Panc1 (cell line): Measurements from ENCODE around the gene CNOT6L. TPM values are rescaled to one million over a fixed set of nuclear protein-coding genes. Genes with fewer than 3 reads are reported as not detected.

Experiments used
- ATAC-seq: fragments of 200-7000 bp; cut with Tn5 transposase; 2 replicates; pipeline ENCODE4 v1.9.1; 2020; ENCODE audit warnings: mild to moderate bottlenecking, moderate library complexity
- BruUV-seq: library from RNA; stranded (reverse); fragments of 400-500 nt; replicated peaks from 2 replicates; lab custom pipeline; 2021; lab: Mats Ljungman, UMichigan
- CTCF ChIA-PET: fragments of 300-600 bp; sonication (Branson Sonifier 250); formaldehyde crosslinking; loops from one replicate; lab custom pipeline; 2022; ENCODE audit warnings: antibody characterized with exemption; lab: Charles Lee
- POLR2A ChIA-PET: fragments of 300-600 bp; sonication (Branson Sonifier 250); formaldehyde crosslinking; loops from one replicate; lab custom pipeline; 2022; ENCODE audit warnings: antibody characterized with exemption; lab: Charles Lee
- DNase-seq: peaks from one replicate; pipeline ENCODE4 v3.0.0-alpha.2; 2010; ENCODE audit warnings: low read depth, low spot score
- H3K27ac ChIP-seq: 2 replicates; pipeline ENCODE4 v1.5.1; 2011; ENCODE audit warnings: mild to moderate bottlenecking, low read length, inconsistent platforms
- H3K27me3 ChIP-seq: fragments of 200-500 bp; sonication (Bioruptor generic); 2 replicates; pipeline ENCODE4 v1.6.0; 2014; ENCODE audit warnings: low read length, inconsistent platforms; ENCODE audit not compliant: control insufficient read depth, insufficient read depth
- H3K36me3 ChIP-seq: fragments of 200-500 bp; sonication (Bioruptor generic); 2 replicates; pipeline ENCODE4 v1.5.1; 2014; ENCODE audit warnings: inconsistent platforms, mild to moderate bottlenecking, low read length, moderate library complexity; ENCODE audit not compliant: control insufficient read depth, insufficient read depth
- H3K4me1 ChIP-seq: 2 replicates; pipeline ENCODE4 v1.5.1; 2011; ENCODE audit warnings: inconsistent platforms, mild to moderate bottlenecking, low read length, moderate library complexity; ENCODE audit not compliant: control insufficient read depth, insufficient read depth
- H3K4me3 ChIP-seq, 2 experiments: 2 replicates each; pipeline ENCODE4 v1.5.1; 2011 to 2012; ENCODE audit warnings: low read depth in 2 of 2, low read length in 2 of 2, mild to moderate bottlenecking in 2 of 2, inconsistent platforms in 1 of 2, moderate library complexity in 1 of 2
- H3K9me3 ChIP-seq: fragments of 200-500 bp; sonication (Bioruptor generic); 2 replicates; pipeline ENCODE4 v1.5.1; 2014; ENCODE audit warnings: low read depth, mild to moderate bottlenecking, inconsistent platforms, low read length, moderate library complexity; ENCODE audit not compliant: control insufficient read depth, insufficient read depth
- POLR2AphosphoS5 ChIP-seq: IDR thresholded peaks from 2 replicates; pipeline ENCODE4 v1.6.1; 2012; ENCODE audit warnings: mild to moderate bottlenecking, low read depth, low read length, moderate library complexity
- SIN3A ChIP-seq: IDR thresholded peaks from 2 replicates; pipeline ENCODE4 v1.6.1; 2012; ENCODE audit warnings: low read depth, mild to moderate bottlenecking, low read length, moderate library complexity, borderline replicate concordance; ENCODE audit not compliant: insufficient read depth
- TCF7L2 ChIP-seq: IDR thresholded peaks from 2 replicates; pipeline ENCODE4 v1.6.1; 2011; ENCODE audit warnings: mild to moderate bottlenecking, low read depth, low read length, inconsistent platforms
- in situ Hi-C: cut with HindIII; loops from 2 replicates; pipeline ENCODE4 v1.10.0; 2016; ENCODE audit warnings: low sequenced_read_pairs, low pct_unique_long_range_greater_than_20kb
- intact Hi-C: fragments of 100-400 bp; cut with micrococcal nuclease; formaldehyde crosslinking; loops from one replicate; pipeline ENCODE4 v1.10.0; 2022; ENCODE audit not compliant: unreplicated experiment
- total RNA-seq: library from RNA; stranded (reverse); gene quantifications from one replicate; pipeline ENCODE4 v1.2.1, GENCODE V29; 2021; ENCODE audit not compliant: unreplicated experiment
- TF ChIP-seq, protein P1 (sequence below), 2 experiments: IDR thresholded peaks; 2 replicates each; pipeline ENCODE4 v1.6.1; 2011 to 2012; ENCODE audit warnings: low read depth in 2 of 2, control low read depth in 1 of 2, low read length in 1 of 2, mild to moderate bottlenecking in 1 of 2, moderate library complexity in 1 of 2; ENCODE audit not compliant: insufficient read depth in 1 of 2
- TF ChIP-seq, protein P2 (sequence below): fragments of 450-650 bp; IDR thresholded peaks from 2 replicates; pipeline ENCODE4 v1.5.1; 2017; ENCODE audit warnings: mild to moderate bottlenecking

CNOT6L gene
- total RNA-seq, 1 experiment from 2014 or later: 18.3 TPM

DNA sequence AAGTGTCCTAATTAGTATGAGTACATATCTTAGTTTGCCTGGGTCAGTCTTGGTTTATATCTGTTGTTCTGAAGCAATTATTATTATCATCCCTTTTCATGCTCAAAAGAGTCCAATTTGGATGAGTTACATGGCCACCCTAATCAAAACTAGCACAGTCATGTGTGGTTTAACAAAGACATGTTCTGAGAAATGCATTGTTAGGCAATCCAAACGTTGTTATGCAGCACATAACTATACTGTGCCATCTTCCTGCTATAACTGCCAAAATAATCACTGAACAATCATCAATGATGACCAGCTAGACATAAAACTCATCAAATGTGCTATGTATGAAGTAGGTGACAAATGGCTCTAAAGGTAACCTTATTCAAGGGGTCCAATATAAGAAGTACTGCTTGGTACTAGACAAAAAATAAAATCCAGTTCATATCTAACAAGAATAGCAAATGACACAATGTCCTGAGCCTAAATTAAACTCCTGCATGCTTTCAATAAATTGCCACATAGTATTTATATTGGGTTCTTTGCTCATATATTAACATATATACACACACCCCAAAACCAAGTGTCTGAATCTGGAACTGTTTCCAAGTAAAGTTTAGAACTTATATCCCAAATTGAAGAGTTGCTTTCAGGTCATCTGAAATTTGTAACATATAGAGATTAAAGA lies 41.9 kb downstream of the CNOT6L start:
- in situ Hi-C loops (no loop called here), intact Hi-C loops (no loop called here)
- no TSS peak for BruUV-seq
- ATAC-seq (no peak), DNase-seq (no peak)
- Histone ChIP-seq H3K9me3 (no peaks in the 10 kb centered on the region), H3K27me3 (no peaks in the 10 kb centered on the region), H3K27ac (no peak overlapping the region), H3K36me3 (no peaks in the 10 kb centered on the region), H3K4me1 (no peaks in the 10 kb centered on the region; the same call in 1 of the 2 replicates), H3K4me3 (no peak overlapping the region)
- ChIA-PET POLR2A (no interaction called here), CTCF (no interaction called here)
- TF ChIP-seq, protein P1, sequence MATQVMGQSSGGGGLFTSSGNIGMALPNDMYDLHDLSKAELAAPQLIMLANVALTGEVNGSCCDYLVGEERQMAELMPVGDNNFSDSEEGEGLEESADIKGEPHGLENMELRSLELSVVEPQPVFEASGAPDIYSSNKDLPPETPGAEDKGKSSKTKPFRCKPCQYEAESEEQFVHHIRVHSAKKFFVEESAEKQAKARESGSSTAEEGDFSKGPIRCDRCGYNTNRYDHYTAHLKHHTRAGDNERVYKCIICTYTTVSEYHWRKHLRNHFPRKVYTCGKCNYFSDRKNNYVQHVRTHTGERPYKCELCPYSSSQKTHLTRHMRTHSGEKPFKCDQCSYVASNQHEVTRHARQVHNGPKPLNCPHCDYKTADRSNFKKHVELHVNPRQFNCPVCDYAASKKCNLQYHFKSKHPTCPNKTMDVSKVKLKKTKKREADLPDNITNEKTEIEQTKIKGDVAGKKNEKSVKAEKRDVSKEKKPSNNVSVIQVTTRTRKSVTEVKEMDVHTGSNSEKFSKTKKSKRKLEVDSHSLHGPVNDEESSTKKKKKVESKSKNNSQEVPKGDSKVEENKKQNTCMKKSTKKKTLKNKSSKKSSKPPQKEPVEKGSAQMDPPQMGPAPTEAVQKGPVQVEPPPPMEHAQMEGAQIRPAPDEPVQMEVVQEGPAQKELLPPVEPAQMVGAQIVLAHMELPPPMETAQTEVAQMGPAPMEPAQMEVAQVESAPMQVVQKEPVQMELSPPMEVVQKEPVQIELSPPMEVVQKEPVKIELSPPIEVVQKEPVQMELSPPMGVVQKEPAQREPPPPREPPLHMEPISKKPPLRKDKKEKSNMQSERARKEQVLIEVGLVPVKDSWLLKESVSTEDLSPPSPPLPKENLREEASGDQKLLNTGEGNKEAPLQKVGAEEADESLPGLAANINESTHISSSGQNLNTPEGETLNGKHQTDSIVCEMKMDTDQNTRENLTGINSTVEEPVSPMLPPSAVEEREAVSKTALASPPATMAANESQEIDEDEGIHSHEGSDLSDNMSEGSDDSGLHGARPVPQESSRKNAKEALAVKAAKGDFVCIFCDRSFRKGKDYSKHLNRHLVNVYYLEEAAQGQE (IDR thresholded peaks at IDR 0.05; ENCODE audit: insufficient read depth in 1 of 2, low read depth in 2 of 2, low read length in 1 of 2): no peak
- TF ChIP-seq, protein P2, sequence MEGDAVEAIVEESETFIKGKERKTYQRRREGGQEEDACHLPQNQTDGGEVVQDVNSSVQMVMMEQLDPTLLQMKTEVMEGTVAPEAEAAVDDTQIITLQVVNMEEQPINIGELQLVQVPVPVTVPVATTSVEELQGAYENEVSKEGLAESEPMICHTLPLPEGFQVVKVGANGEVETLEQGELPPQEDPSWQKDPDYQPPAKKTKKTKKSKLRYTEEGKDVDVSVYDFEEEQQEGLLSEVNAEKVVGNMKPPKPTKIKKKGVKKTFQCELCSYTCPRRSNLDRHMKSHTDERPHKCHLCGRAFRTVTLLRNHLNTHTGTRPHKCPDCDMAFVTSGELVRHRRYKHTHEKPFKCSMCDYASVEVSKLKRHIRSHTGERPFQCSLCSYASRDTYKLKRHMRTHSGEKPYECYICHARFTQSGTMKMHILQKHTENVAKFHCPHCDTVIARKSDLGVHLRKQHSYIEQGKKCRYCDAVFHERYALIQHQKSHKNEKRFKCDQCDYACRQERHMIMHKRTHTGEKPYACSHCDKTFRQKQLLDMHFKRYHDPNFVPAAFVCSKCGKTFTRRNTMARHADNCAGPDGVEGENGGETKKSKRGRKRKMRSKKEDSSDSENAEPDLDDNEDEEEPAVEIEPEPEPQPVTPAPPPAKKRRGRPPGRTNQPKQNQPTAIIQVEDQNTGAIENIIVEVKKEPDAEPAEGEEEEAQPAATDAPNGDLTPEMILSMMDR: no peak
- TF ChIP-seq SIN3A (no peak), POLR2AphosphoS5 (no peak), TCF7L2 (no peak)

DNA sequence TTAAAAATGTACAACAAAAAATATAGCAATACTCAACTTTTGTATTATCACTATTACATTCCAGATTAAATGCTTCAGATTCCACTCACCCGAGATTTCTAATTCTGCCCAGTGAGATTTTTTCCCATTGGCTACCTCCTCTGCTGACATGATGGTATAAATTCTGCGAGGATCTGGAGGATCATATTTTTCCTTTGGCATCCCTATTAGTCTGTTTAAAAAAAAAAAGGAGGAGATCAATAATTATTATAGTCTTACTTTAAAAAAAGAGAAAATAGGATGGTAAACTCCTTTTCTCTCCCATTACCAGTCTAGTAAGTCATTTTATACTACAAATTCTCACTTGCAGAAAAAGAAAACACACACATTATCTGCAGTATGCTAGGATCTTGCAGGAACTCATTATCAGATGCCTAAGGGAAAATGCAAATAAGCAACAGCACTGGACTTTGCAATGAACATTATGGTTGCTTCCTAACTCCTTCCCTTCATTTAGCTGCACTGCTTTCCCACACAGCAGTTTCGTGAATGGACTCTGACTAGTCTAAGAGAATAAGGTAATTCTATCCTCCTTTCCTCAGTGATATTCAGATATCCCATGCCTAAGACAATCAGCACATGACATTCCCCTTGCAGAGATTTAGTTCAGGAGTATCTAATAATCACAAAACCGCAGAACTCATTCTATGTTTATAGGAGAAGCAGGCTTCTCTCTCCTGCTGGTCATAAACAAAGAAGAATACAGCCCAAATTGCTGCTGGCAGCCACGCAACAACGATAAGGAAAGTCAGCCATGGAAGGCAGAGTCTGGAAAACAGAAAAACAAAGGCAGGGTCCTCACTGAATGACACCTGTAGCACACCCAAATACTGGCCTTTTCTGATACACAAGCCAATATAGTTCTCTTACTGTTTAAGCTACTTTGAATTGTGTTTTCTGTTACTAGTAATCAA lies 42.7 kb downstream of the CNOT6L start:
- in situ Hi-C loops (no loop called here), intact Hi-C loops (no loop called here)
- Histone ChIP-seq H3K27ac (no peak overlapping the region), H3K4me3 (no peak overlapping the region), H3K36me3 (no peaks in the 10 kb centered on the region), H3K4me1 (no peaks in the 10 kb centered on the region; the same call in 1 of the 2 replicates), H3K27me3 (no peaks in the 10 kb centered on the region), H3K9me3 (no peaks in the 10 kb centered on the region)
- ChIA-PET CTCF (no interaction called here), POLR2A (no interaction called here)
- TF ChIP-seq, protein P1 (IDR thresholded peaks at IDR 0.05; ENCODE audit: insufficient read depth in 1 of 2, low read depth in 2 of 2, low read length in 1 of 2): no peak
- no peak for TF ChIP-seq SIN3A
- no peak for TF ChIP-seq POLR2AphosphoS5
- TF ChIP-seq, protein P2: no peak
- TF ChIP-seq TCF7L2: no peak
- DNase-seq (no peak), ATAC-seq (no peak)
- BruUV-seq: no TSS peak
